HL-60 (cell line): ENCODE measurements around the gene NFYC.

Experiments
- CTCF ChIP-seq: IDR thresholded peaks from one replicate; pipeline ENCODE4 v1.5.1; 2011; ENCODE audit warnings: low read length, control low read depth, inconsistent platforms; ENCODE audit not compliant: insufficient read depth
- GABPA ChIP-seq: IDR thresholded peaks from 2 replicates; pipeline ENCODE4 v1.6.1; 2012; ENCODE audit warnings: low read depth
- POLR2AphosphoS5 ChIP-seq: IDR thresholded peaks from 2 replicates; pipeline ENCODE4 v1.6.1; 2012; ENCODE audit warnings: low read depth
- REST ChIP-seq: IDR thresholded peaks from 2 replicates; pipeline ENCODE4 v1.6.1; 2012; ENCODE audit warnings: low read depth; ENCODE audit not compliant: insufficient replicate concordance

GRCh38 chr1:40715491-40716059 is 24.1 kb downstream of the NFYC start:
- no peak for TF ChIP-seq CTCF
- TF ChIP-seq POLR2AphosphoS5, result no peak
- TF ChIP-seq REST, result no peak
- no peak for TF ChIP-seq GABPA
